KG1 (cell line): ENCODE results near the gene OR51B6.
"Not testable (repeated sequence)": the region's sequence is repeated elsewhere in the genome, so short reads cannot be mapped to it uniquely, and the experiment has no call there.

Experiments
- DNase-seq: peaks from one replicate; lab custom pipeline; 2025; lab: John Stamatoyannopoulos, UW

Gene OR51B6

DNA sequence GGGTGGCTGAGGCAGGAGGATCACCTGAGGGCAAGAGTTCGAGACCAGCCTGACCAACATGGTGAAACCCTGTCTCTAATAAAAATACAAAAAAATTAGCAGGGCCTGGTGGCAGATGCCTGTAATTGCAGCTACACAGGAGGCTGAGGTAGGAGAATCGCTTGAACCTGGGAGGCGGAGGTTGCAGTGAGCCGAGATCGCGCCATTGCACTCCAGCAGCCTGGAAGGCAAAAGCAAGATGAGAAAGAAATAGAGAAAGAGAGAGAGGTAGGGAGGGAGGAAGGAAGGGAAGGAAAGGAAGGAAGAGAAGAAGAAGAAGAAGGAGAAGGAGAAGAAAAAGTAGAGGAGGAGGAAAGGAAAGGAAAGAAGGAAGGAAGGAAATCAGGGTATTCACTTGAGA, 15.1 kb downstream of the OR51B6 start:
- not testable (repeated sequence) for DNase-seq

DNA sequence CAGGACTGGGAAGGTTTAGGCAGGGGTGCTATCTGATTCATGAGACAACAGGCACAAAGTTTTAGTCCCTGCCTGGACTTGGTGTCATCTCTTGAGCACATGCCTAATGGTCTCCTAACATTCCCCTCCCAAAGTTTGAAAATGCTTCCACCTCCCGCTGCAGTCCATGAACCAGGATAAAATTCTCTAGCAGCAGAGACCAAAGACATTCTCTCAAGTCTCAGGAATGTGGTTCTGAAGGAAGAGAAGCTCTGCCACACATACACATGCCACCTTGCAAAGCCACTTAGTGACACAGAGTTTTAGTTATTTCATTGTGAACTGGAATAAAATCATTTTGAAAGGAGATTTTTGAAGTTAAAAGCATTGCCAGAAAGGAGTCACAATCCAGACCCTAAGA, 15.5 kb downstream of the OR51B6 start:
- no peak for DNase-seq

- DNase-seq: no peak
These were observed 16.3 kb downstream of the OR51B6 start for GRCh38 chr11:5367448-5368074.

DNA sequence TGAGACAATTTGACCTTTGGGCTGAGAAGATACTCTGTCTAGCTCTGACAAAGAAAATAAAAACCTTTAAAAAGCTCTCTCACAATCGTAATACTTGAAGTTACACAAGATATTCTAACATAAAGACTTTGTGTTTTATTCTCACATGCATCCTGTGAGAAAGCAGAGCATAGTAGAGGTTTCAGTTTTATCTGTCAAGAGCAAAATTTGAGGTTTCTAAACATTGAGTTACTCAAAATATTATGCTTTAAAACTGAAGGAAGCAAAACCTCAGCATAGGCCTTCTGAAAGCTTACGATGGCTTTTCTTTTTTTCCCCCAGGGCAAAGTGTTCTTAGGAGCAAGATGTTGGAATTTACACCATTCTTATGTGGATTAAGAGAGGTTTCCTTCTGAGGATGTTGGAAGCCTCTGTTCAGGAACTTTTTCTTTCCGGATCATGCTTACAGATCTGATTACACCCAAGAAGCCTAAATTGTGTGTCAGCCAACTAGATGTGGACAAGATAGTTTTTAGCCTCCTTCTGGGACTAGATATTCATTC, 17.3 kb downstream of the OR51B6 start:
- no peak for DNase-seq

GRCh38 chr11:5369789-5370188, 18.5 kb downstream of the OR51B6 start:
- DNase-seq: no peak

- peak; percentile 14 for DNase-seq
These were observed 29.5 kb downstream of the OR51B6 start for GRCh38 chr11:5380740-5381342.

GRCh38 chr11:5383576-5383975, 32.3 kb downstream of the OR51B6 start, which contains the start of gene OR51M1:
TSS of gene OR51M1 (plus strand) at chr11:5383812. CDS start at chr11:5389399, 5,587 bp downstream.
- no peak for DNase-seq

- no peak for DNase-seq
These were observed 33.0 kb downstream of the OR51B6 start for GRCh38 chr11:5384335-5384734.

- no peak for DNase-seq
These were observed 38.9 kb downstream of the OR51B6 start for GRCh38 chr11:5390210-5390609.

- DNase-seq: no peak
These were observed 42.8 kb downstream of the OR51B6 start for GRCh38 chr11:5394091-5394490.

DNA sequence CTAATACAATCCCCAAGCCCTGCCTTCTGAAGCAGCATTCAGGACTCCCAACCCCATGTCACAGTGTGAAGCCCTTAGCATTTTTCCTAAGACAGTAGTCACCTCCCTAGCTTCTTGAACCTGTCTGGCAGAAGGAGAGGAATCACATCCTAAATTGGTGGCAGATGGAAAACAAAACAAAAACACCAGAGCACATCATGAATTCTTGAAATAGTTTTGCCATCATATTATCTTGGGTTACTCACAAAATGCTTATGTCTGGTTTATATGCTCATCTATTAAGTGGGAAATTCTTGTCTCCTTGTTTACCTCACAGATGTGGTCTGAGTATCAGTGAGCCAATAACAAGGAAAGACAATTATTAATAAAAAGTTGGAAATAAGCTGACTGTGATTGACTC, 47.6 kb downstream of the OR51B6 start:
- DNase-seq: no peak
